Fibroblast of villous mesenchyme (primary cell): ENCODE data around the gene ADAMTS7. TPM values are rescaled to one million over a fixed set of nuclear protein-coding genes. Genes with fewer than 3 reads are reported as not detected.
"Not testable (repeated sequence)": the region's sequence is repeated elsewhere in the genome, so short reads cannot be mapped to it uniquely, and the experiment has no call there.

Source experiments
- DNase-seq: peaks from one replicate; pipeline ENCODE4 v3.0.0-alpha.2; 2010; ENCODE audit warnings: low read depth
- H3K4me3 ChIP-seq: 2 replicates; pipeline ENCODE4 v1.5.1; 2011; ENCODE audit warnings: low read depth, mild to moderate bottlenecking, low read length
- total RNA-seq: library from RNA; depleted of rRNA; stranded (reverse); fragments of >200 nt; gene quantifications from 2 replicates; pipeline ENCODE4 v1.2.3, GENCODE V29; 2012
- TF ChIP-seq, protein P1 (sequence below): IDR thresholded peaks from 2 replicates; pipeline ENCODE4 v1.5.1; 2012; ENCODE audit warnings: low read depth, mild to moderate bottlenecking, low read length; ENCODE audit not compliant: insufficient read depth

The ADAMTS7 gene
- total RNA-seq, 1 donor: 16.4 TPM

GRCh38 chr15:78755900-78756591, 55.2 kb downstream of the ADAMTS7 start:
- DNase-seq: peak; percentile 30
- TF ChIP-seq, protein P1, sequence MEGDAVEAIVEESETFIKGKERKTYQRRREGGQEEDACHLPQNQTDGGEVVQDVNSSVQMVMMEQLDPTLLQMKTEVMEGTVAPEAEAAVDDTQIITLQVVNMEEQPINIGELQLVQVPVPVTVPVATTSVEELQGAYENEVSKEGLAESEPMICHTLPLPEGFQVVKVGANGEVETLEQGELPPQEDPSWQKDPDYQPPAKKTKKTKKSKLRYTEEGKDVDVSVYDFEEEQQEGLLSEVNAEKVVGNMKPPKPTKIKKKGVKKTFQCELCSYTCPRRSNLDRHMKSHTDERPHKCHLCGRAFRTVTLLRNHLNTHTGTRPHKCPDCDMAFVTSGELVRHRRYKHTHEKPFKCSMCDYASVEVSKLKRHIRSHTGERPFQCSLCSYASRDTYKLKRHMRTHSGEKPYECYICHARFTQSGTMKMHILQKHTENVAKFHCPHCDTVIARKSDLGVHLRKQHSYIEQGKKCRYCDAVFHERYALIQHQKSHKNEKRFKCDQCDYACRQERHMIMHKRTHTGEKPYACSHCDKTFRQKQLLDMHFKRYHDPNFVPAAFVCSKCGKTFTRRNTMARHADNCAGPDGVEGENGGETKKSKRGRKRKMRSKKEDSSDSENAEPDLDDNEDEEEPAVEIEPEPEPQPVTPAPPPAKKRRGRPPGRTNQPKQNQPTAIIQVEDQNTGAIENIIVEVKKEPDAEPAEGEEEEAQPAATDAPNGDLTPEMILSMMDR: peak; percentile 46
- not testable (repeated sequence) for H3K4me3 ChIP-seq

DNA sequence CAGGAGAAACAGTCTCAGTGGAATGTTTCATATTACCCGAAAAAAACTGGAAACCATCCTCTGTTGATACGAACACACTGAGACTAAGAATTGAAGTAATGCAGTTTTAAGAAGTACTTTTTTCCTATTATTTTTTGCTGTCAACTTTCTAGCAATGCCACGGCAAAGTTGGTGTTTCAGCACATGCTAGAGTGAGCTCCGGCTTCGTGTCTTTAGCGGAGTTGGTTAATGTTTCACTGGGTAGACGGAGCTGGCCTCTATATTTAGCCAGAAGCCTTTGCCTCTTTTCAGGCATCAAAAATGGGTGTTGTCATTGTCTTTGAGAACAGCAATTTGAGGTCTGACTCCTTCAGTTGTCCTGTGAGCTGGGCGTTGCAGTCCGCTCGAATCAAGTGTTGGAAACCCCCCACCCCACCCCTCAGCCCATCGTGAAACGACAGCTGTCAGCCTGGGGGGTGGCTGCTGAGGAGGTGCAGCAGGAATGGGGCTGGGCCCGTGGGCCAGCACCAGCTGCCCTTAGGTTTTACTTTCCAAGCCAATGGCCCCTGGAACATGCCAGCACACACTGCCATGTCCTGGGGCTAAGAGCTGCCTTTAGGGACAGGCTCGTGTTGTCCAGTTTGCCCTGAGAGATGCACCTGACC, 56.5 kb downstream of the ADAMTS7 start:
- not testable (repeated sequence) for H3K4me3 ChIP-seq

DNA sequence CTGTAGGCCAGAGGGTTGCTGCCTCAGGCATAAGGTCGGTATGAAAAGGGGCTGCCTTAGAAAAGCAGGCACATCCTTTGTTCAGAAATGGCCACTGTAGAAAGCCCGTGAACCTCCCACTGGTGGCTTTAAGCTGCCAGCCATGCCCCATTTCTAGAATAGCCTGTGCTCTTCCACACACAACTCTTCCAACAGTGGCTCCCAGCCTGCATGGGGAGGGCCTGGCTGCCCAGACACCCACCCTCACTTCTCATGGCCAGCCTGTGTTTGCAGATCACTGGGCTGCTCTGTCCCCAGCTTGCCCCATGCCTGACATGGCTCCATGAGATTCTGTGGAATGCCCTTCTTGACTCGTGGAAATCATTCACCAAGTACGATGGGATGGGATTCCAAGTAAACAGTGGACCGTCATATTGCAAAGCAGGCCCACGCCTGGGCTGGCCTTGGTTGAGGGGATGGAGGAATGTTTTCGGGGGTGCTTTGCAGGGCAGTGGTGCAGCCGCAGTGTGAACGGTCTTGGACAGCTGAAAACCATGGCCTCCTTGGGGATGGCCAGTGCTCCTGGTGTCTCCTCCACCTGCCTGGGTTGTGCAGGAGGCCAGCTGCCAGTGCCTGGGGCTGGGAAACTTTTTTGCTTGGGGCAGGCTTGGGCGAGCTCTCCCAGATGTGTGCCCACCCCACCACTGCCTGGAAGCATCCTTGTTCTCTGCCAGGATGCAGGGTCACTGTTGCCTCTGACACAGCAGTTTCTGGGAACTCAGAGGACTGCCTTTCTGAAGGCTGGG, 57.3 kb downstream of the ADAMTS7 start:
- not testable (repeated sequence) for DNase-seq, H3K4me3 ChIP-seq

More for the DNA sequence above, 56.5 kb downstream of the ADAMTS7 start:
- not testable (repeated sequence) for DNase-seq

- DNase-seq, H3K4me3 ChIP-seq: not testable (repeated sequence)
Observed at GRCh38 chr15:78753359-78753659, 58.0 kb downstream of the ADAMTS7 start.

DNA sequence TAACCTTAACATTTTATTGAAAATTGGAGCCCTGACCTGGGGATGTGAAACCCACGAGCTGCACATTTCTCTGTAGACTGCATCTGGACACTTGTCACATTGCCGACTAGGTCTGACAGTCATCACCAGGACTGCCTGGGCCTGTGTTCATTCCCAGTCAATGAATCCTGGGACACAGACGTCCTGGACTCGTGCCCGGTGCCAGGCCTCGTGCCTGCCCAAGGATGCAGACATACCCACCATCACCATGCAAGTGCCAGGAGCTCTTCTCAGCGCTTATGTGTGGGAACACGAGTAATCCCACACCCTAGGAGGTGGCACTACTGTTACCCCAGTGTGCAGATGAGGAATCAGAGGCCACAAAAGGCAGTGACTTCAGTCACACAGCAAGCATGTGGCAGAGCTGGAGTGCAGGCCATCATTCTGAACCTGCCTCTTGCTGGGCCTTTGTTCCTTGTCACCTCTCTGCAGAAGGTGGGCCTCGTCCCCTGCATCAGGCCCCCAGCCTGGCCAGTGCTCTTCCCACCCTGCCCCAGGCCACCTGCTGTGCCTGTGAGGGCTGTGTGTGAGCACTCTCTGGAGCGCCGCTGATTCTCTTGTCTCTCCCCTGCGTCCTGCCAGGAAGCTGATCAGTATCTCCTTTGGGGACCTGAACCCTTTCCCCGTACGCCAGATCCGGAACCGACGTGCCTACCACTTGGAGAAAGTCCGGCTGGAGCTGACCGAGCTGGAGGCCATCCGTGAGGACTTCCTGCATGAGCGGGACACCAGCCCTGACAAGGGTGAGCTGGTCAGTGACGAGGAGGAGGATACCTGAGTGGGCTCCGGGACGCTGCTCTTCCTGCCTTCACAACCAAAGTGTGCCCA, 58.5 kb downstream of the ADAMTS7 start:
- H3K4me3 ChIP-seq: no peak overlapping the region
- no peak for DNase-seq
- TF ChIP-seq, protein P1: no peak

DNA sequence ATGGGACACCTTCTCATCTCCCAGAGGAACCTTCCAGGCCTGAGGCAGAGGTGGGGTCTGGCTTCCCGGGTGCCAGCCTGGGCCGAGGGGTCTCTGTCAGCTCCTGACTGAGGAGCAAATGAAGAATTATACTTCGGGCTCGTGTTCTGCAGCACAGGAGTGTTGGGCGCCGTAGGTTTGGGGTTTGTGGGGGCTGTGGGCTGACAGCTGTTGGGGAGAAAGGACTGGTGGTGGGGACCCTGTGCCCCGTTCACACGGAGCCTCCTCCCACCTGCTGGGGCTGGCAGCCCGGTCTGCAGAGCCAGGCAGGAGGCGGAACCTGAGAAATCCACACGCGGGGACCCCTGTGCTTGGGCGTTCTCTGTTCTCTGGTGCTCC, 59.7 kb downstream of the ADAMTS7 start:
- TF ChIP-seq, protein P1: no peak
- no peak overlapping the region for H3K4me3 ChIP-seq
- DNase-seq: no peak

DNA sequence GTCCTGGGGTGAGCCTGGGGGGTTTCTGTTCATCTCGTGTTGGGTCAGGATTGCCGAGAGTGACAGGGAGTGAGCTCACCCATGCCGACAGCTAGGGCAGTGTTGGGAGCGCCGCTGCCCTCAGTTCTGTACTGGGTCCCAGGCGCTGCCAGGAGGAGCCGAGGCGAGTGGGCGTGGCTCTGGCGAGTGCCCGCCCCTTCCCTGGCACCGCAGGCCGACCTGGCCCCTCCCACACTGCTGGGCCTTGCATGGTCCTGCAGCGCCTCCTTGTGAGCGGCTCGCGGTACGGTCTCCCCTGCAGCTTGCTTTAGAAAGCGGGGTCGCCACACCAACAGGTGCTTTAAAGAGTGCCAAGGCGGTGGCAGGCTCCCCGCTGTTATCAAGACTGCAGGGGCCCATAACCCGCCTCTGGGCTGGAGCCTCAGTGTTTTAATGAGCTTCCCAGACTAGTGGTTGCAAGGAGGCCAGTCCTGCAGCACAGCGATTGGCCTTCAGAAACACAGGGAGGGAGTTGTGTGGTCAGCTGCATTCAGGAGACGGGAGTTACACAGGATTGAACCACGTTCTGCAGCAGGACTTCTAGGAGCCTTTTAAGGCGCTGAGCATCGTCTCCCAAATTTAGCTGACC, 60.2 kb downstream of the ADAMTS7 start:
- DNase-seq: peak; percentile 87
- peak overlapping the region; percentile 21 for H3K4me3 ChIP-seq
- TF ChIP-seq, protein P1: peak; percentile 75
